ENCODE results near the gene CLDN19.

The CLDN19 gene

DNA sequence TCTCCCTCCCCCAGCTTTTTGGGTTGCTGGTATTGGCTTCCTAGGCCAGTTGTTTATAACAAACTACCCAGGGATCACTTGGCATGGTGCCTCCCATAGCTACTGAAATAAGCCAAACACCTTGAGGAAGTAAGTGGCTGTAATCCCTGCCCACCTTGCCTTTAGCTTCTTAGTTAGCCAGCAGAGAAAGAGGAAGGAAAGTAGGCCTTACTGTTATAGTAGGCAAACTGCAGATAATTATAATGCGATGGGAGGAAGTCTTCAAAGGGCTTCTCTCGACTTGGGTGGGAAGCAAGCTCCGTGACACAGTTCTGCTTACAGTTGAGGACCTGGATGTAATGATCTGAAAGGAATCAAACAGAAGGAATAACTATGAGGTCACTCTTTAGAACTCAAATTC lies 18.6 kb upstream of the CLDN19 start:
- ATAC-seq, result no peak

DNA sequence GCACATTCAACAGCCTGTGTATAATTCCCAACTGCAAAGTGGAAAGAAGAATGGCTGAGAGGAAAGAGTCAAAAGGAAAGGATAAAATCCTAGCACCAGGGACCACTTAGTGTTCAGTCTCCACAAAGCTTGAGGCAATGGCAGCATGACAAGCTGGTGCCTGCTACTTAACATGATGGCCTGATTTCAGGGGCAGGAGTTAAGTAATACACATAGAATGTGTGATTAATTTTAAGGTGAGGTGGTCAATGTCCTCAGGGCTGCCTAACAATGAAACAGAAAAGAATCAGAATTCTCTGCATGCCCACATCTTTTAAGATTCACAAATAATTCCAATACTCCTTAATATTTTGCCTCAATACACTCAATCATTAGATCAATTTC lies 17.8 kb upstream of the CLDN19 start:
- TF ChIP-seq CSDC2 (CRISPR knock-in tag; IDR thresholded peaks at IDR 0.05) (no peak), POU6F1 (CRISPR knock-in tag; IDR thresholded peaks at IDR 0.05; ENCODE audit: borderline replicate concordance, low read depth) (no peak), ISL1 (CRISPR knock-in tag; IDR thresholded peaks at IDR 0.05) (no peak), ARNTL (CRISPR knock-in tag; IDR thresholded peaks at IDR 0.05; ENCODE audit: borderline replicate concordance, low read depth) (no peak), ZC3H10 (CRISPR knock-in tag; IDR thresholded peaks at IDR 0.05) (no peak), ZFP3 (CRISPR knock-in tag; IDR thresholded peaks at IDR 0.05) (no peak)
- ATAC-seq, result no peak

More for the DNA sequence above, 18.6 kb upstream of the CLDN19 start:
- TF ChIP-seq ZFP3 (CRISPR knock-in tag; IDR thresholded peaks at IDR 0.05) (no peak), BACH2 (CRISPR knock-in tag; IDR thresholded peaks at IDR 0.05; ENCODE audit: borderline replicate concordance) (no peak), CSDC2 (CRISPR knock-in tag; IDR thresholded peaks at IDR 0.05) (no peak), TOX (CRISPR knock-in tag; IDR thresholded peaks at IDR 0.05; ENCODE audit: borderline replicate concordance) (no peak), PPARA (CRISPR knock-in tag; IDR thresholded peaks at IDR 0.05; ENCODE audit: borderline replicate concordance) (no peak), POU6F1 (CRISPR knock-in tag; IDR thresholded peaks at IDR 0.05; ENCODE audit: borderline replicate concordance, low read depth) (no peak), OSR1 (CRISPR knock-in tag; IDR thresholded peaks at IDR 0.05) (no peak), CSRNP3 (CRISPR knock-in tag; IDR thresholded peaks at IDR 0.05) (no peak), ZC3H10 (CRISPR knock-in tag; IDR thresholded peaks at IDR 0.05) (no peak)
- TF ChIP-seq, protein P1, sequence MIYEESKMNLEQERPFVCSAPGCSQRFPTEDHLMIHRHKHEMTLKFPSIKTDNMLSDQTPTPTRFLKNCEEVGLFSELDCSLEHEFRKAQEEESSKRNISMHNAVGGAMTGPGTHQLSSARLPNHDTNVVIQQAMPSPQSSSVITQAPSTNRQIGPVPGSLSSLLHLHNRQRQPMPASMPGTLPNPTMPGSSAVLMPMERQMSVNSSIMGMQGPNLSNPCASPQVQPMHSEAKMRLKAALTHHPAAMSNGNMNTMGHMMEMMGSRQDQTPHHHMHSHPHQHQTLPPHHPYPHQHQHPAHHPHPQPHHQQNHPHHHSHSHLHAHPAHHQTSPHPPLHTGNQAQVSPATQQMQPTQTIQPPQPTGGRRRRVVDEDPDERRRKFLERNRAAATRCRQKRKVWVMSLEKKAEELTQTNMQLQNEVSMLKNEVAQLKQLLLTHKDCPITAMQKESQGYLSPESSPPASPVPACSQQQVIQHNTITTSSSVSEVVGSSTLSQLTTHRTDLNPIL (CRISPR knock-in tag; IDR thresholded peaks at IDR 0.05; ENCODE audit: low read depth), result no peak

DNA sequence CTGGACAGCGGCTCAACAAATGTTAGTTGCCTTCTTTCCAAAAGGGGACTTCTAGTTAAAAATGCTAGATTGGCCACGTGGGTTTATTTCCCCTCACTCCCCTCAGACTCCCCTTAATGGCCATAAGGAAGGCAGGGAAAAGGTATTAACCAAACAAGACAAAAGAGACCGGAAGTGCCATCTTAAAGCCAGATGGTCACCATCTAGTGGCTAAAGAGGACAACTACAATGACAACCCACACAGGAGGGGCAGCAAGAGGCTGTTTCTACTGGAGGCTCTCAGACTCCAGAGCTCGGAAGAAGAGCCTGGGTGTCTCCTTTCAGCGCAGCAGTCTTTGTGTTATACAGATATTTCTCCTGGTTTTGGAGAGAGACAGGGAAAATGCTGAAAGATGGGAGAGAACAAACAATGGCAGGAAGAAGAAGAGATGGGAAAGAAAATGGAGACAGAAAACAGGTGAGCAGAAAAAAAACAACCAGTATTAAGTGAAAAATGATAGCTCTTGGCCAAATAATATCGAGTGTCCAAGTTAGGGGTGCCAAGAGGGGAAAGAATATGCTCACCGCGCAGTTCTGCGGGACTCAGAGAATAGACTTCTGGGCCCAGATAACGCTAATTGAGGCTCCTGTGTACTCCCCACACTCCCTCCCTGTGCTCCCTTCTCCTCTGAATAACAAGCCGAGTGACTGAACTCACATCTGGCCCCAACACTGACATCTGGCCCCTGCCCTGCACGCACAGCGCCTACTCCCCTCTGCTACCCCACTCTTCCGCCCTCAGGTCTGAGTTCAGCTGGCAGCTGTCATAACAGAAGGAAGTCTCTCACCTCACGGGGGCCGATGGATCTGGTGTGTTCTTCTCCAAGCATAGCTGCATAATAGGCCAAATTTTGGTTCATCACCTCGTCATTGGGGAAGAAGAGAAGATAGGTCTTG lies 17.2 kb upstream of the CLDN19 start:
- peak; percentile 91 for ATAC-seq
- TF ChIP-seq, protein P1 (CRISPR knock-in tag; IDR thresholded peaks at IDR 0.05; ENCODE audit: low read depth), result no peak
- TF ChIP-seq TCF4 (CRISPR knock-in tag; IDR thresholded peaks at IDR 0.05; ENCODE audit: borderline replicate concordance) (no peak), ZFP30 (CRISPR knock-in tag; IDR thresholded peaks at IDR 0.05) (no peak), SNAI2 (CRISPR knock-in tag; IDR thresholded peaks at IDR 0.05) (no peak), PPARA (CRISPR knock-in tag; IDR thresholded peaks at IDR 0.05; ENCODE audit: borderline replicate concordance) (no peak), ZNF8 (CRISPR knock-in tag; IDR thresholded peaks at IDR 0.05) (no peak), CSRNP3 (CRISPR knock-in tag; IDR thresholded peaks at IDR 0.05) (no peak), ZFP3 (CRISPR knock-in tag; IDR thresholded peaks at IDR 0.05) (no peak)

DNA sequence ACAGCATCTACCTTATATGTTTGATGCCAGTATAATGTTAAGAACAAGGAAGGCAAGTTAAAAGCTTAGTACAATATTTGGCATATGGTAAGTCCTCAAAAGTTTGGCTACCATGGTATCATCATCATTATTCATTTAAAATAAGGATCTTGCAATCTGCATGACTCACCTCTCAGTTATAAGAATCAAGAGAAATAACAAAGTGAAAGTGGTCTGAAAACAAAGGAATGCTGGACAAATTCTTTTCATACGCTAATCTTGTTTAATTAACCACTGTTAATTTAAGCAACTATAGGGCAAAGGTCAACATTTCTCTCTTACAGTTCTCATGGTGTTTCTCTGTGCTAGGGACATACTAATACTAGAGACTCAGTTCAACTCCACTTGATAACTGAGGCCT lies 13.0 kb upstream of the CLDN19 start:
- ATAC-seq, result no peak; the same call in 2 of the 3 replicates
- TF ChIP-seq BACH2 (CRISPR knock-in tag; IDR thresholded peaks at IDR 0.05; ENCODE audit: borderline replicate concordance) (no peak), TCF4 (CRISPR knock-in tag; IDR thresholded peaks at IDR 0.05; ENCODE audit: borderline replicate concordance) (no peak), RARB (CRISPR knock-in tag; IDR thresholded peaks at IDR 0.05) (no peak), SNAI2 (CRISPR knock-in tag; IDR thresholded peaks at IDR 0.05) (no peak), CSDC2 (CRISPR knock-in tag; IDR thresholded peaks at IDR 0.05) (no peak), ZC3H10 (CRISPR knock-in tag; IDR thresholded peaks at IDR 0.05) (no peak)
- TF ChIP-seq, protein P2, sequence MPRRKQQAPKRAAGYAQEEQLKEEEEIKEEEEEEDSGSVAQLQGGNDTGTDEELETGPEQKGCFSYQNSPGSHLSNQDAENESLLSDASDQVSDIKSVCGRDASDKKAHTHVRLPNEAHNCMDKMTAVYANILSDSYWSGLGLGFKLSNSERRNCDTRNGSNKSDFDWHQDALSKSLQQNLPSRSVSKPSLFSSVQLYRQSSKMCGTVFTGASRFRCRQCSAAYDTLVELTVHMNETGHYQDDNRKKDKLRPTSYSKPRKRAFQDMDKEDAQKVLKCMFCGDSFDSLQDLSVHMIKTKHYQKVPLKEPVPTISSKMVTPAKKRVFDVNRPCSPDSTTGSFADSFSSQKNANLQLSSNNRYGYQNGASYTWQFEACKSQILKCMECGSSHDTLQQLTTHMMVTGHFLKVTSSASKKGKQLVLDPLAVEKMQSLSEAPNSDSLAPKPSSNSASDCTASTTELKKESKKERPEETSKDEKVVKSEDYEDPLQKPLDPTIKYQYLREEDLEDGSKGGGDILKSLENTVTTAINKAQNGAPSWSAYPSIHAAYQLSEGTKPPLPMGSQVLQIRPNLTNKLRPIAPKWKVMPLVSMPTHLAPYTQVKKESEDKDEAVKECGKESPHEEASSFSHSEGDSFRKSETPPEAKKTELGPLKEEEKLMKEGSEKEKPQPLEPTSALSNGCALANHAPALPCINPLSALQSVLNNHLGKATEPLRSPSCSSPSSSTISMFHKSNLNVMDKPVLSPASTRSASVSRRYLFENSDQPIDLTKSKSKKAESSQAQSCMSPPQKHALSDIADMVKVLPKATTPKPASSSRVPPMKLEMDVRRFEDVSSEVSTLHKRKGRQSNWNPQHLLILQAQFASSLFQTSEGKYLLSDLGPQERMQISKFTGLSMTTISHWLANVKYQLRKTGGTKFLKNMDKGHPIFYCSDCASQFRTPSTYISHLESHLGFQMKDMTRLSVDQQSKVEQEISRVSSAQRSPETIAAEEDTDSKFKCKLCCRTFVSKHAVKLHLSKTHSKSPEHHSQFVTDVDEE (CRISPR knock-in tag; IDR thresholded peaks at IDR 0.05), result no peak
- TF ChIP-seq, protein P1 (CRISPR knock-in tag; IDR thresholded peaks at IDR 0.05; ENCODE audit: low read depth), result no peak

Data from SK-N-SH treated with all-trans-retinoic acid at 6 μM for 48 hours (cell line).